Adrenal gland (tissue), 5 donors: ENCODE data around the gene UEVLD.

ENCODE experiments used
- POLR2A ChIP-seq, 2 donors: fragments of 450-650 bp; IDR thresholded peaks; one replicate each; pipeline ENCODE4 v1.6.1; 2017; ENCODE audit warnings: antibody characterized with exemption in 2 of 2, mild to moderate bottlenecking in 2 of 2, moderate library complexity in 1 of 2
- TF ChIP-seq, protein P1 (sequence below), 6 experiments: fragments of 450-650 bp in 4 of 6; fragments of 200-600 bp in 2 of 6; sonication (generic) in 1 of 6; IDR thresholded peaks; 1 replicate in 5 of 6; 2 replicates in 1 of 6; pipeline versions ENCODE4 v1.5.1 to v1.8.0; 2016 to 2021; ENCODE audit warnings: antibody characterized with exemption in 6 of 6, mild to moderate bottlenecking in 2 of 6, moderate library complexity in 1 of 6
- donor health status: DM: no; HTN: no; CAD: no.

DNA sequence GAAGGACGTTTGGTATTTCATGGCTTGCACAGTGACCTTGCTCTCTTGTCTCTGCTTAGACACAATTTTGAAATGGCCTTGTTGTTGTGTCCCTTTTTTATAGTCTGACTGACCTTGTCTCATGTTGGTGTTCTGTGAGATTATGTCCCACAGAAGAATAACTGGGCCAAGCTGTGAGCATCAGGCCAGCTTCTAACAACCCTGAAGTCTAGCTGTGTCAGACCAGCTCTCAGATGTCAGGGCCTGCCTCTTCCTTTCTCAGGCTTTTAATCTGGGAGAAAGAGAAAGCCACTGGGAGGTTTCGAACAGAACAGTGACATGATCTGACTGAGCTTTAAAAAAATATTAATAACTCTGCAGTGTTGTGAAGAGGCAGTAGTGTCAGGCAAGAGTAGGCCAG, 2.0 kb upstream of the UEVLD start:
- TF ChIP-seq, protein P1, sequence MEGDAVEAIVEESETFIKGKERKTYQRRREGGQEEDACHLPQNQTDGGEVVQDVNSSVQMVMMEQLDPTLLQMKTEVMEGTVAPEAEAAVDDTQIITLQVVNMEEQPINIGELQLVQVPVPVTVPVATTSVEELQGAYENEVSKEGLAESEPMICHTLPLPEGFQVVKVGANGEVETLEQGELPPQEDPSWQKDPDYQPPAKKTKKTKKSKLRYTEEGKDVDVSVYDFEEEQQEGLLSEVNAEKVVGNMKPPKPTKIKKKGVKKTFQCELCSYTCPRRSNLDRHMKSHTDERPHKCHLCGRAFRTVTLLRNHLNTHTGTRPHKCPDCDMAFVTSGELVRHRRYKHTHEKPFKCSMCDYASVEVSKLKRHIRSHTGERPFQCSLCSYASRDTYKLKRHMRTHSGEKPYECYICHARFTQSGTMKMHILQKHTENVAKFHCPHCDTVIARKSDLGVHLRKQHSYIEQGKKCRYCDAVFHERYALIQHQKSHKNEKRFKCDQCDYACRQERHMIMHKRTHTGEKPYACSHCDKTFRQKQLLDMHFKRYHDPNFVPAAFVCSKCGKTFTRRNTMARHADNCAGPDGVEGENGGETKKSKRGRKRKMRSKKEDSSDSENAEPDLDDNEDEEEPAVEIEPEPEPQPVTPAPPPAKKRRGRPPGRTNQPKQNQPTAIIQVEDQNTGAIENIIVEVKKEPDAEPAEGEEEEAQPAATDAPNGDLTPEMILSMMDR (IDR thresholded peaks at IDR 0.05): no peak
- TF ChIP-seq POLR2A (IDR thresholded peaks at IDR 0.05): no peak
